HG03442 (cell line): ENCODE data around the gene ACTG2.
"Not testable (repeated sequence)": the region's sequence is repeated elsewhere in the genome, so short reads cannot be mapped to it uniquely, and the experiment has no call there.

Source experiments
- ATAC-seq: cut with Tn5 transposase; IDR thresholded peaks from one replicate; pipeline ENCODE4 v1.9.1; 2021; ENCODE audit warnings: mild to moderate bottlenecking, moderate library complexity; ENCODE audit not compliant: unreplicated experiment

Gene ACTG2

DNA sequence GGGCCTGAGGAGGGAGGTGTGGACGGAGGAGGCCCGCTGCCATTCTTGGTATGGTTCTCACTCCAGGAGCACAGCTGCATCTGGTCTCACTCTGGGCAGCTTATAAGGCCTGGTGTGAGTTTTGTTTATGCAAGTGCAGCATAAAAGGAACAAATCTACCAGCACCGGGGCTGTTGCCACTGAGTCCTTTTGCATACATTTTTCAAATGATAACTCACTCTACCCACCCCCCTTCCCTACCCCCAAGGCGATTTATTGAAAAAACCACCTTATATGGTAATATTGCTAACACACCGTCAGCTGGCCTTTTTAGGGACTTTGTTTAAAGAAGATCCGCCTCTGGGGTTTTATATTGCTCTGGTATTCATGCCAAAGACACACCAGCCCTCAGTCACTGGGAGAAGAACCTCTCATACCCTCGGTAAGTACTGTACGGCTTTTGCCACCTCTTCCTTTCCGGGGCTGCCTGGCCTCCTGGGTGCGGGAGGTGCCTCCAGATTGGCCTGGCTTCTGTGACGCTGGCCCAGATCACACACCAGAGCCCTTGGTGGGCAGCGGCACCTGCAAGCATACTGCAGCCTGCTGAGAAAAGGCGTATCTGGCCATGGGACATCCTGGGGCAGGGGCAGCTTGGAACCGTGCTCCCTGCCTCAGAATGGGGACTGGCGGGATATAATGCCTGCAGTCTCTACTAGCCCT lies at the start of gene ACTG2:
Gene ACTG2, plus strand, starts transcription at position 378 of the 699 bp plus-strand sequence. CDS start 8,304 bp downstream, outside the sequence.
- no peak for ATAC-seq

DNA sequence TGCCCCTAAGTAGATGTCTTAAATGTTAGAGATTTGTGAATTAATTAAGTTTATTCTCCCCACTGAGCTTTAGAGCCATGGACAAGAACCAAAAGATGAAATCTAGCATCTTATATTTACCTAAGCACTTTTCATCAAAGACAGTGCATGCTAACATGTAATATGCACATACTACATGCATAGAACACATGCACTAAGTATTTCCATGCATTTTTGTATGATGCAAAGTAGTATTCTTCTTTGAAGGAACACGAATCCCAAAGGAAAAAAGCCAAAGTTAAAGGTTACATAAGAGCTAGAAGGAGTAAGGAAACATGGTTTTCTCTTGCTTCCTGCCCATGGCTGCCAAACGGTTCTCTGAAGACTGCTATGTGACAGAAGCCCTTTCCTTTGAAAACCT lies 48.7 kb upstream of the ACTG2 start:
- no peak for ATAC-seq

DNA sequence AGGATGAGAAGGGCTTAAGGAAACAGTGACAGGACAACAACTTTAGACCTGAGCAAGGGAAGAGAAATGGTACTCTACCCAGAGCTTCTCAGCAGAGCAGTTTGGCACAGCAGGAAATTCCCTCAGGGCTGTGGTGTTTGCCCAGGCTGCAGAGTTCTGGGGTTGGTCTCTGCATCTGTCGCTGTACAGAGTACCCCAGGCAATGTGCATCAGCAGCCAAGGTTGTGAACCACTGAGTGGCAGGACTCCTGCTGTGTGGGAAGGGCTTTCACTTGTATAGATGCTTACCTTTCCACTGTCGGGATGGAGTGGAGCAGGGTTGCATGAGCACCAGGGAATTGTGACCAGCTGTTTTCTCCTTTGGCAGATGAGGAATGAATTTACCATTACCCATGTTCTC lies 42.8 kb upstream of the ACTG2 start:
- ATAC-seq = no peak

DNA sequence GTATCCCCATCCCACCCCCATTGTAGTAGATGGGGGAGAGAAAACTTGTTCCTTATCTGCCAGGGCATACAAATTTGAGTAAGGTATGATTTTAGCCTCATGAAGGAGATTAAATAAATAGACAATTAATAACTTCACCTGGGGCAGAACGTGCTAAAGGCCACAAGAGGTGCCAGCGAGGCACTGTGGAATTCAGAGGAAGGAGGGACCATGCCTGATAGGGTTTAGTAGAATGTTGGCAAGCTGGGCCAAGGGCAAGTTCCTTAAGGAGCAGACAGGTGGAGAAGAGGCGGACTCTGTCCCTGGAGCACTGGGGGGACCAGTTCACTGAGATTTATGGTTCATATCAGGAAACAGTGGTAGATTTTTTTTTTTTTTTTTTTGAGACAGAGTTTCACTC lies 41.5 kb upstream of the ACTG2 start:
- ATAC-seq = no peak

DNA sequence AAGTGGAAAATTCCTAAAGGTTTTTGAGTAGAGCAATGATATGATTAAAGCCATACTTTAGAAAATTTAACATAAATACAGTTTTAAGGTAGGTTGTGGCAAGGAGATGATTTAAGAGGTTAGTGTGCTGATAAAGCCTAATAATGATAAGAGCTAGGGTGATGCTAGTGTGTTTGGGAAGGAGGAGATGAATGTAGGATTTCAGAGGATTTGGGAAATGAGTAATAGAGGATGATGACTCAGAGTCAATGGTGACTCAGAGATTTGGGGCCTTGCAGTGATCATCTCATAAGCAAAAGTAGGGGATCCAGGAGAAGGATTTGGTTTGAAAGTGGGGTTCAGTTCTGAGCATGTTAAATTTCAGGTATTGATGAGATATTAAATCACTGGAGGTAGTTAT lies 40.8 kb upstream of the ACTG2 start:
- no peak for ATAC-seq

DNA sequence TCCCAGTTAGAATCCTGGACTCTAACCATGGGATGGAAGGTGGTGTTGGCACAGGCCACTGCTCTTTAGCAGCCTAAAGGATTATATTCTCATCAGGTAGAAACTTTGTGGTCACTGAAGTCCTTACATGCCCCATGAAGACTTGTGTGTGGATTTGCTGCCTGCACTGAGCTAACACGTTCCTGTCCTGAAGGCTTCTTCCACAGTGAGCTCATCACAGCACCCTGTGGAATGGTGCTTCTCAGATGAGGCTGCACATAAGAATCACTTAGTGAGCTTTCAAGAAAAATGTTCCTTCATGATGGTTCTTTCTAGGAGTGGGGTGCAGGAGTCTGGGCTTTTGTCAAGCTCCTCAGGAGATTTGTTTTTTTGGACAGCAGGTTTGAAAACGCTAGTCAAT lies 37.3 kb upstream of the ACTG2 start:
- ATAC-seq = no peak

DNA sequence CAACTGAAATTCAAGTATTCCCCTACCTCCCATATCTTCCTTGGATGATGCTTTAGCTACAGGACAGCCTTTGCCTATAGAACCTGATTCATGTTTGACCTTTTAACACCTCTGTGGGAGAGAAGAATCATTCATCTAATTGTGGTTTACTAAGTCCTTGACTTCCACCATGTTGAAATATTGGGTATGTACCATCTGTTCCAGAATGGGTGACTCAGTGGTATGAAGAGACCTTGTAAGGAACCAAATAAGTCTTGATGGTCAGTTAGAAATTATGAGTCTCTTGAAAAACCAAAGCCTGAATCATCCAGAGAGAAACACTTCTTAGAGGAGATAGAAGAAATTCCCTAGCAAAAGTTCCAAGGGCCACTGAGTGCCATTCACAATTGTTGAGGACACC lies 36.6 kb upstream of the ACTG2 start:
- ATAC-seq = no peak

DNA sequence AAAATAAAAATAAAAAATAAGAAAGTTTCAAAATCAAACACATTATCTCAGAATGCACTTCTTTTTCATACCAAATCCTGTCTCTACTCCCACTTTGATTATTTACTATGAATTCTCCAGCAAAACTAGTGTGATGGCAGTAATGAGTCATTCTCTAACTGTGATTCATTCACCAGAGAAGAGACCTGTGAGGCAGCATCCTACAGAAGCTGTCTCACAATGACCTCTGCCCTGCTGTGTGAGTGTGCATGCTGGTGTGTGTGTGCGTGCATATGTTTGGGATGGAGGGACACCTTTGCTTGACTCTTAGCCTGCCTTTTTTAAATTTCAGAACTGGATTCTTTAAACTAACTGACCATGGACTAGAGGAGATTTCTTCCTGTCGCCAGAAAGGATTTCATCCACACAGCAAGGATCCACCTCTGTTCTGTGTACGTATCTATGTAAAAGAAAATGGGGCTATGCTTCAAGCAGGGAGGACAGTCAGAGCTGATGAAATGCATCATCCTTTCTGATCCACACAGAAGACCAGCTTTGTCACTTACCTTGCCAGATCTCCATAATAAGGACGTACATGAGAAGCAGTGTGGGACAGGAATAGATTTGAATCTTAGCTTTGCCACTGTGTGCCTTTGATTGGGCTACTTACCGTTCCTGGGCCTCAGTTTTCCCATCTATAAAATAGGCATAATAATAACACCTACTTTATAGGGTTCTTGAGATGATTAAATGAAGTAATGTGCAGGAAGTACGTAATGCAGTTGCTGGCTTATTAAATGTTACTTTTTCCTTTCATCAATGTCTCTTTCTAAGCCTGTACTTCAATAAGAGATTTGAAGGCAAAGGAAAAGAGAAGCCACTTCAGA lies 32.9 kb upstream of the ACTG2 start:
- ATAC-seq = no peak

DNA sequence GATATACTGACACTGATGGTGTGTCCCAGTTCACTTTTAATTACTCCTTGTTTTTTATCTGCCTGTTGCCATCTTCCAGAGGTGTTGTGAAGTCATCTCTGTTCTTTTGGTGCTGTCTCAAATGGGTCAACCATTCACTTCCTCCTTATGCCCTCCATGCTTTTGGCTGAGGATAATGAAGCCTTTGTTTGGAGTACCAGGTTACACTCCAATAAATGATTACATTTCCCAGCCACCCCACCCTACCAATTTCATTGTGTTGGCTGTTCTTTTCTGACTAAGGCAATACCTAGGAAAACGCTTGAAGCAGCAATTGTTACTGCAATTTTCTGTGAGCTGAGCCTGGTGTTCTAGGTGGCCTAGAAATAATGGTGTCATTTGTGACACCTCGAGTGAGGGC lies 29.8 kb upstream of the ACTG2 start:
- no peak for ATAC-seq

DNA sequence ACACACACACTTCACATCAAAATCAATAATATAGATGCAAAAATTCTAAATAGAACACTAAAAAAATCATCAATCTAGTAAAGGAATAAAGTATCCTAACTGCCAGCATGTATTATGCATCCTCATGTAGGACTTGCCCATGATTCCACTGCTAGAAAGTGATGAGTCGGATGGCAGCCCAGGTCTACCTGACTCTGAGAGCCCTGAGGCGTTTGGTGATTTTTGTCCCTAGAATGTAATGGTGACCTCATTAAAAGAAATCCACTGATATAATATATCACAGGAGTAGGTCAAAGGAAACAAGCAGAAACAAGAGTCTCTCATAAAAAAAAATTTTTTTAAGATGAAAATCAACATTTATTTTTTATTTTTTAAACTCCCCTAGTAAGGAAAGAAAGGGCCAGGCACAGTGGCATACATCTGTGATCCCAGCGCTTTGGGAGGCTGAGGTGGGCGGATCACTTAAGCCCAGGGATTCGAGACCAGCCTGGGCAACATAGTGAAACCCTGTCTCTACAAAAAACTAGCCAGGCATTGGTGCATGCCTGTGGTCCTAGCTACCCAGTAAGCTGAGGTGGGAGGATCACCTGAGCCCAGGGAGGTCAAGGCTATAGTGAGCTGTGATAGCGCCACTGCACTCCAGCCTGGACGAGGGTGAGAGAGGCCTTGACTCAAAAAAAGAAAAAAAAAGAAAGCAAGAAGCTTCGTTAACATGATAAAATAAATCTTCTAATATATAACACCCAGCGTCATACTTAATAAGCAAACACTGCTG lies 24.4 kb upstream of the ACTG2 start:
- no peak for ATAC-seq

DNA sequence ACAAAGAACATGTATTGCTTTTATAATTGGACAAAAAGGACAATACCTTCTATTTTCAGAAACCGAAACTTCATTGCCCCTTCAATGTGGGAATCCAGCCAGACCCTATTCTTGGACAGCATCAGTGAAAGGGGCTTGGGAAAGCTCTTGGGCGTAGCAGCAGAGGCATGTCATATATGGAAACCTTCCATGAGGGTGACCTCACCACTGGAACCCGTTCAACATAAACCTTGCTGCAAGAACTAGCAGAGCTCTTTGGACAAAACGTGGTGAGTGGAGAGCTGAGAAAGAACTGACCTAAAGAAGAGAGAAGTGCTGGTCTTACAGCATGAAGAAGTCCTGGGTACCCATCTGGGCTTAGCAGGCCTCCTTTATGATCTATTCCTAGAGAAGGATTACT lies 22.7 kb upstream of the ACTG2 start:
- no peak for ATAC-seq

DNA sequence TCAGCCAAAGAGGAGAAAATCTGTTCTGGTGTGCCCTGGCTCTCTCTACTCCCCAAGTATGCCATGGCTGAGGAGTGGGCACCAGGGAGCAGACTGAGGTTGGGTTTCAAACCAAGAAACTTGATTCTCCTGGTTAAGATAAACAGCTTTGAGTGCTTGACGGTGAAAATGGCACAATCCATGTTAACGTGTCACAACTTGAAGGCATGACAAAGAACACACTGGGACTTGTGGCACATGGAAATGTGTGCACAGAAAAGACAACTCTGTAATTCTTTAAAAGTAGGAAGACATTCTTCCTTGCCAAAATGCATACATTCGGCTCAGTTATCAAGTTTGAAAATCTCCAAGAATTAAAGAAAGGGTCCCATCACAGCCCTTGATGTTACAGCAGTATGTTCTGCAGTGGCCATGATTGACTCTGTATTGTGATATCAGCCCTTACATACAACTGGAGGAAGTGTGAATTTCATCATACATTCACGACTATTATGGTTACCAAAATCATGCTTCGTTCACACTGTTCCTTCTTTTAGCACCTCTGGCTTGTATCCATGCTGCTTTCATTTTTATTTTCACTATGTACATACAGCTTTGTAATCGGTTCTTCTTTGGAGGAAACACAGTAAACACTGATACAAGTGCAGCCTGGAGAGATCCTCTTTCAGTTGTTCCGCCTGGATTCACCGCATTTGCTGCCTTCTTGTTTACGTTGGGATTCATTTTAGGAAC lies 15.6 kb upstream of the ACTG2 start:
- ATAC-seq = peak; percentile 58

DNA sequence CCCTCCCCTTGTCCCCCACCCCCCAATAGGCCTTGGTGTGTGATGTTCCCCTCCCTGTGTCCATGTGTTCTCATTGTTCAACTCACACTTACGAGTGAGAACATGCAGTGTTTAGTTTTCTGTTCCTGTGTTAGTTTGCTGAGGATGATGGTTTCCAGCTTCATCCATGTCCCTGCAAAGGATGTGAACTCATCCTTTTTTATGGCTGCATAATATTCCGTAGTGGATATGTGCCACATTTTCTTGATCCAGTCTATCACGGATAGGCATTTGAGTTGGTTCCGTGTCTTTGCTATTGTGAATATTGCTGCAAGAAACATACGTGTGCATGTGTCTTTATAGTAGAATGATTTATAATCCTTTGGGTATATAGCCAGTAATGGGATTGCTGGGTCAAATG lies 14.8 kb upstream of the ACTG2 start:
- not testable (repeated sequence) for ATAC-seq

DNA sequence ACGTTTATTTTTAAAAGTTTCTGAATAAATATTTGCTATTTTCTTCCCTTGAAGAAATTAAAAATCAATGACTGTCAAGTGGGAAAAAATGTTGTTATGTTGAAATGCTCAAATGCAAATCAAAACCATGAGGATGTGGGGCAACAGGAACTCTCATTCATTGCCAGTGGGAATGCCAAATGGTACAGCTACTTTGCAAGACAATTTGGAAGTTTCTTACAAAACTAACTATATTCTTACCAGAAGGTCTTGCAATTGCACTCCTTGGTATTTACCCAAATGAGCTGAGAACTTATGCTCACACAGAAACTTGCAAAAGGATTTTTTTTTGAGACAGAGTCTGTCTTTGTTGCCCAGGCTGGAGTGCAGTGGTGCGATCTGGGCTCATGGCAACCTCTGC lies 7.4 kb upstream of the ACTG2 start:
- ATAC-seq = no peak

DNA sequence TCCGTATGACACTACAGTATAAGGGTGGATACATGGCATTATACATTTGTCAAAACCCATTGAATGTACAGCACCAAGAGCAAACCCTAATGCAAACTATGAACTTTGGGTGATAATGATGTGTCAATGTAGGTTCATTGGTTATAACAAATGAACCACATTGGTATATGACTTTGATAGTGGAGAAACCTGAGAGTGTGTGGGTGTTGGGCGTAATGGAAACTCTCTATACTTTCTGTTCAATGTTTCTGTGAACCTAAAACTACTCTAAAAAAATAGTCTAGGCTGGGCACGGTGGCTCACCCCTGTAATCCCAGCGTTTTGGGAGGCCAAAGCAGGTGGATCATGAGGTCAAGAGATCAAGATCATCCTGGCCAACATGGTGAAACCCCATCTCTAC lies 6.5 kb upstream of the ACTG2 start:
- ATAC-seq = no peak

DNA sequence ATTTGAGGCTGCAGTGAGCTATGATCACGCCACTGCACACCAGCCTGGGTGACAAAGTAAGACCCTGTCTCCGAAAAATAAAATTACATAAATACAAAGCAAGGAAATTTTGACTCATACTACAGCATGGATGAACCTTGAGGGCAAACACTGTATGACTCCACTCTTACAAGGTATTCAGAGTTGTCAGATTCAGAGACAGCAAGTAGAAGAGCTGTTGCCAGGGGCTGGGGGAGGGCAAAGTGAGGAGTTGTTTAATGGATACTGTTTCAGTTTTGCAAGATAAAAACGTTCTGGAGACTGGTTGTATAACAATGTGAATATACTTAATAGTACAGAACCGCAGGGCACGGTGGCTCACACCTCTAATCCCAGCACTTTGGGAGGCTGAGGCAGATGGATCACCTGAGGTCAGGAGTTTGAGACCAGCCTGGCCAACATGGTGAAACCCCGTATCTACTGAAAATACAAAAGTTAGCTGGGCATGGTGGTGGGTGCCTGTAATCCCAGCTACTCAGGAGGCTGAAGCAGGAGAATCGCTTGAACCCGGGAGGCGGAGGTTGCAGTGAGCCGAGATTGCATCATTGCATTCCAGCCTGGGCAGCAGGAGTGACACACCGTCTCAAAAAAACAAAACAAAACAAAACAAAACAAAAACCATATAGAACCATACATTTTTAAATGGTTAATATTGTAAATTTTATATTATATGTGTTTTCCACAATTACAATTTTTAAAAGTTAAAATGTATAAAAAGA lies 5.0 kb upstream of the ACTG2 start:
- ATAC-seq = not testable (repeated sequence)

DNA sequence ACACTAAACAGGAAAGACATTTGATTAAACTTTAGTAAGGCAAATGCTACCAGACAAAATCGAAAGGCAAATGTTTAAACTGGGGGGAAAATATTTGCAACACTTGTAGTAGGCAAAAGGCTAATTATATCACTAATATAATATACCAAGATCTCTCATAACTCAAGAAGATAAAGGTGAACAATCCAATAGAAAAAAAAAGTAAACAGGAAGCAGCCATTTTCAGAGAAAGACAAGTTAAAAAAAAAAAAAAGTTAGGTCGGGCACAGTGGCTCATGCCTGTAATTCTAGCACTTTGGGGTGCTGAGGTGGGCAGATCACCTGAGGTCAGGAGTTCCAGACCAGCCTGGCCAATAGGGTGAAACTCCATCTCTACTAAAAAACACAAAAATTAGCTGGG lies 4.4 kb upstream of the ACTG2 start:
- no peak for ATAC-seq

DNA sequence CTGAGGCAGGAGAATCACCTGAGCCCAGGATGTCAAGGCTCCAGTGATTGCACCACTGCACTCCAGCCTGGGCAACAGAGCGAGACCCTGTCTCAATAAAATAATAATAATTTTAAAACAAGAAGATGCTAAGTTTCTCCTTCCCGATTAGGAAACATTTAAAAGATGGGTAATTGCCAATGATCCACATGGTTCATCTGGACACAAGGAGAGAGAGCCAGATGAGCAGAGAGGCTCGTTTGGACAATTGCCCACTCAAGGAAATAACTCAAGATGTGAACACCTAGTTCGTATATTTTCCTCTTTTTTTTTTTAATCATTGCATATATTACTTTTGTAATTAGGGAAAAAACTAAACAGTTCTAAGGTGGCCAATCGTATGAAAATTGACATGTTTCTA lies 3.6 kb upstream of the ACTG2 start:
- ATAC-seq = no peak

DNA sequence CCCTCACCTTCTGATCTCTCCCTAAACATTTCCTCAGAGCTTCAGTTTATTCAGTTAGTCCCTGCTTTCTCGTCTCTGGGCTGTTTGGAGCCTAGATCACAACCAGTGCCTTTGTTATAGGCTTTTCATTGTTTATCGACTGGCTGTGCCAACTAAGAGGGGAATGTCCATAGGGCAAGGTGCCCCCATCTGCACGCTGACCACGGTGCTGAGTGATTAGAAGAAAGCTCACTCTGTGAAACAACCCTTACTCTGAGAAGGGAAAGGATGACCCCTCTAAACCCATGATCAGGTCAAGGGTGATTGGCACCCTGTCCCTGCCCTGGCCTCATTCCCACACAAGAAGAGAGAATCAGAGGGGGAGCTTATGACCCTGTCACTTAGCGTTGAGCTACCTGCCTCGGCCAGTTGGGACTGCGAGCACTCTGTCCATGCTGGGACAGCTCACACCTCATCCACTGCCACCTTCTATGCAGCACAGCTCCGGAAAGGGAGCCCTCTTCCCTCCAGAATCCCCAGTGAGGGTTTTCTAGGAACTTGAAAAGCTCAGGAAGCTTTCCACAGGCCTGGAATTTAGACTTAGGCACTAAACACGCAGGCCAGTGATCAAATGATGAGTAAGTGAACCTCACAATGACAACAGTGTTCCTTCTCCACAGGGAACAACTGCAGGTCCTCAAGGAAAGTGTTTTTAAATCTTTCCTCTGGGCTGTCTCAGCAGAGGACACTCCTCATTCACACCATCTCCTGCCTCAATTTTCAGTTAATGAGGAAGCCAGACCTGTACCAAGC lies 2.3 kb upstream of the ACTG2 start:
- no peak for ATAC-seq
